Stimulated activated CD4-positive, alpha-beta T cell treated with anti-CD3 and anti-CD28 coated beads, TNF-alpha, amount 100 ng/mL, for 4 hours (primary cell): ENCODE measurements around the gene PPP1R3F.
A peak's percentile ranks its signal among the peaks of the same experiment; 100 is the strongest.

Experiments used
- DNase-seq, 3 experiments: peaks; one replicate each; pipeline ENCODE4 v3.0.0-alpha.2; 2020; ENCODE audit warnings: low read depth in 3 of 3

The PPP1R3F gene

GRCh38 chrX:49269767-49270248 is at the start of gene PPP1R3F:
Gene PPP1R3F (plus strand): TSS chrX:49269793. CDS start chrX:49269870, 77 bp downstream.
- DNase-seq: peak in 1 of 3 experiments; percentile 38

GRCh38 chrX:49220100-49220499 is 49.5 kb upstream of the PPP1R3F start:
- DNase-seq: no peak

GRCh38 chrX:49221868-49222267 is 47.7 kb upstream of the PPP1R3F start:
- DNase-seq: no peak

GRCh38 chrX:49225858-49226257 is 43.7 kb upstream of the PPP1R3F start:
- DNase-seq: no peak

- no peak for DNase-seq
These were observed 42.6 kb upstream of the PPP1R3F start for GRCh38 chrX:49226946-49227345.

- no peak for DNase-seq
These were observed 41.9 kb upstream of the PPP1R3F start for GRCh38 chrX:49227726-49228125.

GRCh38 chrX:49228185-49228584 is 41.4 kb upstream of the PPP1R3F start:
- DNase-seq: no peak

GRCh38 chrX:49230500-49231232 is 38.9 kb upstream of the PPP1R3F start:
- peak in 2 of 3 experiments; percentile 14 to 33 for DNase-seq

GRCh38 chrX:49231333-49232000 is 38.1 kb upstream of the PPP1R3F start:
- DNase-seq: no peak

GRCh38 chrX:49232525-49232924 is 37.1 kb upstream of the PPP1R3F start:
- DNase-seq: no peak

- no peak for DNase-seq
These were observed 36.4 kb upstream of the PPP1R3F start, which contains the start of gene CACNA1F for GRCh38 chrX:49233176-49233575. Gene CACNA1F (minus strand): TSS chrX:49233340. CDS start chrX:49233309, 31 bp downstream.

GRCh38 chrX:49233887-49234555 is 35.6 kb upstream of the PPP1R3F start:
- DNase-seq: no peak

GRCh38 chrX:49237060-49237459 is 32.5 kb upstream of the PPP1R3F start:
- DNase-seq: no peak

- no peak for DNase-seq
These were observed 30.9 kb upstream of the PPP1R3F start for GRCh38 chrX:49238735-49239134.

GRCh38 chrX:49242545-49243066 is 27.0 kb upstream of the PPP1R3F start:
- DNase-seq: no peak

GRCh38 chrX:49243166-49243565 is 26.4 kb upstream of the PPP1R3F start:
- no peak for DNase-seq

GRCh38 chrX:49244207-49244606 is 25.4 kb upstream of the PPP1R3F start:
- DNase-seq: no peak

- no peak for DNase-seq
These were observed 23.1 kb upstream of the PPP1R3F start for GRCh38 chrX:49246541-49246940.

GRCh38 chrX:49247346-49247745 is 22.2 kb upstream of the PPP1R3F start:
- DNase-seq: no peak

GRCh38 chrX:49247916-49248811 is 21.4 kb upstream of the PPP1R3F start:
- no peak for DNase-seq

- no peak for DNase-seq
These were observed 20.5 kb upstream of the PPP1R3F start for GRCh38 chrX:49249071-49249470.
